Activated CD4-positive, alpha-beta T cell treated with anti-CD3 and anti-CD28 coated beads, Interleukin-2, amount 10 ng/mL, durations not matched to agents 7 days and 5 days (primary cell): ENCODE measurements around the gene DEPDC5. TPM values are rescaled to one million over a fixed set of nuclear protein-coding genes. Genes with fewer than 3 reads are reported as not detected.

Experiments used
- CTCF ChIA-PET: fragments of 350-600 bp; sonication (Branson Sonifier 250); formaldehyde crosslinking; loops from one replicate; lab custom pipeline; 2021; ENCODE audit warnings: antibody characterized with exemption; lab: Charles Lee
- POLR2A ChIA-PET: fragments of 350-600 bp; sonication (Branson Sonifier 250); formaldehyde crosslinking; loops from one replicate; lab custom pipeline; 2021; ENCODE audit warnings: antibody characterized with exemption; lab: Charles Lee
- DNase-seq: peaks from one replicate; pipeline ENCODE4 v3.0.0-alpha.2; 2020
- H3K27ac Mint-ChIP-seq: one replicate; pipeline ENCODE4 v1.8.0; 2021; ENCODE audit warnings: mild to moderate bottlenecking, moderate library complexity, mixed read lengths
- H3K27me3 Mint-ChIP-seq: one replicate; pipeline ENCODE4 v1.8.0; 2021; ENCODE audit warnings: mixed read lengths
- H3K36me3 Mint-ChIP-seq: one replicate; pipeline ENCODE4 v1.8.0; 2021; ENCODE audit warnings: low read depth, mixed read lengths
- H3K4me1 Mint-ChIP-seq: one replicate; pipeline ENCODE4 v1.8.0; 2021; ENCODE audit warnings: mixed read lengths
- H3K4me3 Mint-ChIP-seq: one replicate; pipeline ENCODE4 v1.8.0; 2021; ENCODE audit warnings: mild to moderate bottlenecking, moderate library complexity, mixed read lengths
- H3K9me3 Mint-ChIP-seq: one replicate; pipeline ENCODE4 v1.8.0; 2021; ENCODE audit warnings: mixed read lengths
- total RNA-seq, 2 experiments: library from RNA; stranded (reverse); gene quantifications; one replicate each; pipeline ENCODE4 v1.2.3, GENCODE V29; 2021

Gene DEPDC5
- total RNA-seq, 2 experiments from 2014 or later: 39.5 to 41.1 TPM

- Mint-ChIP-seq H3K27ac (no peak overlapping the region), H3K9me3 (no peaks in the 10 kb centered on the region), H3K36me3 (peaks cover 22% of the 10 kb centered on the region), H3K27me3 (no peaks in the 10 kb centered on the region), H3K4me1 (peaks cover 4% of the 10 kb centered on the region), H3K4me3 (no peak overlapping the region)
- ChIA-PET CTCF (interaction anchor here (0.8 to 1.0 kb wide), 2 partner anchors 9 to 14 kb away, joined by 3 read pairs; no protein-coding TSS in a partner anchor), POLR2A (no interaction called here)
- no peak for DNase-seq
Measured at GRCh38 chr22:31870890-31871289, 117.1 kb downstream of the DEPDC5 start.

- H3K36me3 Mint-ChIP-seq: peaks cover 22% of the 10 kb centered on the region
- CTCF ChIA-PET: interaction anchor here (0.8 kb wide), 1 partner anchor 15 kb away, joined by 3 read pairs; no protein-coding TSS in a partner anchor
- no peak for DNase-seq
- H3K4me3 Mint-ChIP-seq: no peak overlapping the region
- no peaks in the 10 kb centered on the region for H3K27me3 Mint-ChIP-seq
- H3K9me3 Mint-ChIP-seq: no peaks in the 10 kb centered on the region
- H3K27ac Mint-ChIP-seq: no peak overlapping the region
- peaks cover 8% of the 10 kb centered on the region for H3K4me1 Mint-ChIP-seq
- POLR2A ChIA-PET: no interaction called here
Measured at GRCh38 chr22:31871480-31871879, 117.7 kb downstream of the DEPDC5 start.

- CTCF ChIA-PET: interaction anchor here (1.1 to 1.3 kb wide), 2 partner anchors 14 to 98 kb away, joined by 3 to 4 read pairs; no protein-coding TSS in a partner anchor
- peak; percentile 17 for DNase-seq
- Mint-ChIP-seq H3K9me3 (no peaks in the 10 kb centered on the region), H3K36me3 (peaks cover 19% of the 10 kb centered on the region), H3K27ac (no peak overlapping the region), H3K27me3 (no peaks in the 10 kb centered on the region), H3K4me1 (peaks cover 6% of the 10 kb centered on the region), H3K4me3 (no peak overlapping the region)
- POLR2A ChIA-PET: no interaction called here
Measured at GRCh38 chr22:31872209-31872608, 118.4 kb downstream of the DEPDC5 start.

GRCh38 chr22:31874821-31875220 is 121.0 kb downstream of the DEPDC5 start:
- CTCF ChIA-PET: interaction anchor here (1.0 kb wide), 1 partner anchor 113 kb away, joined by 3 read pairs; no protein-coding TSS in a partner anchor

GRCh38 chr22:31876156-31876920 is 122.5 kb downstream of the DEPDC5 start:
- Mint-ChIP-seq H3K27ac (peak overlapping the region; percentile 41), H3K4me1 (peaks cover 4% of the 10 kb centered on the region), H3K9me3 (no peaks in the 10 kb centered on the region), H3K27me3 (no peaks in the 10 kb centered on the region), H3K4me3 (no peak overlapping the region), H3K36me3 (peaks cover 25% of the 10 kb centered on the region)
- no peak for DNase-seq
- CTCF ChIA-PET: interaction anchor here (0.9 kb wide), 1 partner anchor 22 kb away, joined by 3 read pairs; no protein-coding TSS in a partner anchor
- POLR2A ChIA-PET: no interaction called here

More at GRCh38 chr22:31874821-31875220, 121.0 kb downstream of the DEPDC5 start:
- no peaks in the 10 kb centered on the region for H3K27me3 Mint-ChIP-seq
- DNase-seq: no peak
- peaks cover 4% of the 10 kb centered on the region for H3K4me1 Mint-ChIP-seq
- no peaks in the 10 kb centered on the region for H3K9me3 Mint-ChIP-seq
- H3K36me3 Mint-ChIP-seq: peaks cover 26% of the 10 kb centered on the region
- no peak overlapping the region for H3K4me3 Mint-ChIP-seq
- POLR2A ChIA-PET: no interaction called here
- no peak overlapping the region for H3K27ac Mint-ChIP-seq

- POLR2A ChIA-PET: no interaction called here
- CTCF ChIA-PET: interaction anchor here (1.5 kb wide), 1 partner anchor 67 kb away, joined by 3 read pairs; no protein-coding TSS in a partner anchor
Measured at GRCh38 chr22:31879585-31879984, 125.8 kb downstream of the DEPDC5 start.

GRCh38 chr22:31881200-31881599 is 127.4 kb downstream of the DEPDC5 start:
- Mint-ChIP-seq H3K27me3 (no peaks in the 10 kb centered on the region), H3K36me3 (peaks cover 8% of the 10 kb centered on the region), H3K27ac (no peak overlapping the region), H3K4me3 (no peak overlapping the region), H3K9me3 (no peaks in the 10 kb centered on the region), H3K4me1 (peaks cover 11% of the 10 kb centered on the region)
- ChIA-PET POLR2A (no interaction called here), CTCF (no interaction called here)
- no peak for DNase-seq

More at GRCh38 chr22:31879585-31879984, 125.8 kb downstream of the DEPDC5 start:
- DNase-seq: no peak
- peaks cover 14% of the 10 kb centered on the region for H3K4me1 Mint-ChIP-seq
- H3K36me3 Mint-ChIP-seq: peaks cover 13% of the 10 kb centered on the region
- H3K27ac Mint-ChIP-seq: no peak overlapping the region
- no peak overlapping the region for H3K4me3 Mint-ChIP-seq
- no peaks in the 10 kb centered on the region for H3K27me3 Mint-ChIP-seq
- H3K9me3 Mint-ChIP-seq: no peaks in the 10 kb centered on the region

GRCh38 chr22:31881865-31882264 is 128.0 kb downstream of the DEPDC5 start:
- CTCF ChIA-PET: no interaction called here
- POLR2A ChIA-PET: no interaction called here
- Mint-ChIP-seq H3K4me1 (peaks cover 10% of the 10 kb centered on the region), H3K36me3 (peaks cover 8% of the 10 kb centered on the region), H3K27ac (no peak overlapping the region), H3K9me3 (no peaks in the 10 kb centered on the region), H3K4me3 (no peak overlapping the region), H3K27me3 (no peaks in the 10 kb centered on the region)
- no peak for DNase-seq

- Mint-ChIP-seq H3K4me3 (no peak overlapping the region), H3K27ac (no peak overlapping the region), H3K36me3 (peaks cover 8% of the 10 kb centered on the region), H3K9me3 (no peaks in the 10 kb centered on the region), H3K4me1 (peaks cover 10% of the 10 kb centered on the region), H3K27me3 (no peaks in the 10 kb centered on the region)
- ChIA-PET CTCF (no interaction called here), POLR2A (no interaction called here)
- no peak for DNase-seq
Measured at GRCh38 chr22:31882971-31883370, 129.2 kb downstream of the DEPDC5 start.

- ChIA-PET POLR2A (no interaction called here), CTCF (no interaction called here)
- no peak overlapping the region for H3K4me3 Mint-ChIP-seq
- H3K27me3 Mint-ChIP-seq: no peaks in the 10 kb centered on the region
- DNase-seq: no peak
- H3K9me3 Mint-ChIP-seq: no peaks in the 10 kb centered on the region
- no peak overlapping the region for H3K27ac Mint-ChIP-seq
- peaks cover 7% of the 10 kb centered on the region for H3K36me3 Mint-ChIP-seq
- peaks cover 10% of the 10 kb centered on the region for H3K4me1 Mint-ChIP-seq
Measured at GRCh38 chr22:31883989-31884388, 130.2 kb downstream of the DEPDC5 start.

- Mint-ChIP-seq H3K27me3 (no peaks in the 10 kb centered on the region), H3K4me1 (peaks cover 3% of the 10 kb centered on the region), H3K9me3 (no peaks in the 10 kb centered on the region), H3K27ac (no peak overlapping the region), H3K4me3 (no peak overlapping the region), H3K36me3 (peaks cover 8% of the 10 kb centered on the region)
- POLR2A ChIA-PET: interaction anchor here (0.6 kb wide), 1 partner anchor 27 kb away, joined by 4 read pairs; no protein-coding TSS in a partner anchor
- DNase-seq: no peak
- CTCF ChIA-PET: interaction anchor here (1.8 kb wide), 1 partner anchor 10 kb away, joined by 5 read pairs; no protein-coding TSS in a partner anchor
Measured at GRCh38 chr22:31891366-31892079, 137.7 kb downstream of the DEPDC5 start.

GRCh38 chr22:31892080-31892433 is 138.2 kb downstream of the DEPDC5 start:
- no peak for DNase-seq
- ChIA-PET POLR2A (no interaction called here), CTCF (interaction anchor here (1.8 kb wide), 1 partner anchor 9 kb away, joined by 5 read pairs; no protein-coding TSS in a partner anchor)
- Mint-ChIP-seq H3K27me3 (no peaks in the 10 kb centered on the region), H3K4me1 (peaks cover 3% of the 10 kb centered on the region), H3K4me3 (no peak overlapping the region), H3K9me3 (no peaks in the 10 kb centered on the region), H3K36me3 (peaks cover 8% of the 10 kb centered on the region), H3K27ac (no peak overlapping the region)

- Mint-ChIP-seq H3K27ac (no peak overlapping the region), H3K4me1 (peaks cover 3% of the 10 kb centered on the region), H3K9me3 (no peaks in the 10 kb centered on the region), H3K27me3 (no peaks in the 10 kb centered on the region), H3K4me3 (no peak overlapping the region), H3K36me3 (peaks cover 8% of the 10 kb centered on the region)
- no peak for DNase-seq
- POLR2A ChIA-PET: no interaction called here
- CTCF ChIA-PET: no interaction called here
Measured at GRCh38 chr22:31893460-31893859, 139.6 kb downstream of the DEPDC5 start.
